LNCAP (cell line): ENCODE data around the gene TTLL11.

Experiments used
- TF ChIP-seq, protein P1 (sequence below): fragments of 450-650 bp; IDR thresholded peaks from 2 replicates; pipeline ENCODE4 v1.5.1; 2017; ENCODE audit warnings: mild to moderate bottlenecking

The TTLL11 gene

DNA sequence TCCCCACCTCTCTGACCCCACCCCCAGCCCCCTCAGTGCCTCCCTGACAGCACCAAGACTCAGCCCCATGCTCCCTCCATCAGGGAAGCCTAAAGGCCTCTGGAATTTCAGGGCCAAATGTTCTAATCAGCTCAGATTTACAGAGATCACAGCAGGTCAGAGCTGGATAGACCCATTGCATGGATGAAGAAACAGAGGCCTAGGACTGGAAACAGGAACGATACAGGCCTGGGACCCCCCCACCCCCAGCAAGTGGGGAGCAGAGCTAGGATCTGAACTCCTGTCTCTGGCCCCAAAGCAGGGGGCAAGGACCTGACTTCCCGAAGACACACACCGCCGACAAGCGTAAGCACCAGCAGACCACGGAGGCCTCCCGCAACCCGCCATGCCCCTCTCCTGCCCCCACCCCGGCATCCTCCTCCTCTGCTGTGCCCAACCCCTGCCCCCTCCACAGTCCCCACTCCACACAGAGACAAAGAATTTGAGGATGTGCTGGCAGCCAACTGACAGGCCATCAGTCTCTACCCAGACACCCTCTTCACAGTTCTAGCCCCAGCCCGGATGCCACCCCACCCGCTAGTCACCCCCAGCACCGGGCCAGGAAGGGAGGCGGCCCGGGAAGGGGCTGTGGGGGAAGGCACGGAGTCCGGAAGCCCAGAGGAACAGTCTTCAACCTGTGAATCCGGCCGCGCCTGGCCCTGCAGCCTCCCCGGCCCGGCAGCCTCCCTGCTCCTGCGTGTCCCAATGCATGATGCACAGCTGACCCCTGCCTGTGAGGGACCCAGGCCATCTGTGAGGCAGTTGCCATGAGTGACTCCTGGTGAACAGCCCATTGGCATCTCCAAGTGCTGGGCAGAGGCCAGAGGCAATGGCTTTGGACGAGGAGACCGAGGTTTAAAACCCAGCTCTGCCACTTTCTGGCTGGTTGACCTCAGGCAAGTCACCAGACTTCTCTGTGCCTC, 35.2 kb upstream of the TTLL11 start:
- TF ChIP-seq, protein P1, sequence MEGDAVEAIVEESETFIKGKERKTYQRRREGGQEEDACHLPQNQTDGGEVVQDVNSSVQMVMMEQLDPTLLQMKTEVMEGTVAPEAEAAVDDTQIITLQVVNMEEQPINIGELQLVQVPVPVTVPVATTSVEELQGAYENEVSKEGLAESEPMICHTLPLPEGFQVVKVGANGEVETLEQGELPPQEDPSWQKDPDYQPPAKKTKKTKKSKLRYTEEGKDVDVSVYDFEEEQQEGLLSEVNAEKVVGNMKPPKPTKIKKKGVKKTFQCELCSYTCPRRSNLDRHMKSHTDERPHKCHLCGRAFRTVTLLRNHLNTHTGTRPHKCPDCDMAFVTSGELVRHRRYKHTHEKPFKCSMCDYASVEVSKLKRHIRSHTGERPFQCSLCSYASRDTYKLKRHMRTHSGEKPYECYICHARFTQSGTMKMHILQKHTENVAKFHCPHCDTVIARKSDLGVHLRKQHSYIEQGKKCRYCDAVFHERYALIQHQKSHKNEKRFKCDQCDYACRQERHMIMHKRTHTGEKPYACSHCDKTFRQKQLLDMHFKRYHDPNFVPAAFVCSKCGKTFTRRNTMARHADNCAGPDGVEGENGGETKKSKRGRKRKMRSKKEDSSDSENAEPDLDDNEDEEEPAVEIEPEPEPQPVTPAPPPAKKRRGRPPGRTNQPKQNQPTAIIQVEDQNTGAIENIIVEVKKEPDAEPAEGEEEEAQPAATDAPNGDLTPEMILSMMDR = no peak

DNA sequence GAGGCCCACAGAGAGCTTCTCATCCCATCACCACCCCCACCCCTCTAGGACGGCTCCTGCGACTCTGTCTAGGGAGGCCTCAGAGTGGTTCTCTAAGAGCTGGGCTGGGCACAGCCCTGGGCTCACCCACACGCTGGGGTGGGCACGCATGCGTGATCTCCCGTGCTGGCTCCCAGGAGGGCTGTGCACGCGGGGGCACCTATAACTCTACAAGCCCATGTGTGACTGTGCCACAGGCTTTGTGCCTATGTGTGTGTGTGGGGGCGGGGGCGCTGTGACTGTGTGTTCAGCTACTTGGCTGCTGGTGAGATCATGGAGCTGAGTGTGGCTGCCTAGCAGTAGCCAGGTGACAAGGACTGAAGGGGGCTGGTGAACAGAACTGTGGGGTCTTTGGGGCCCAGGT, 34.3 kb upstream of the TTLL11 start:
- TF ChIP-seq, protein P1 = no peak

DNA sequence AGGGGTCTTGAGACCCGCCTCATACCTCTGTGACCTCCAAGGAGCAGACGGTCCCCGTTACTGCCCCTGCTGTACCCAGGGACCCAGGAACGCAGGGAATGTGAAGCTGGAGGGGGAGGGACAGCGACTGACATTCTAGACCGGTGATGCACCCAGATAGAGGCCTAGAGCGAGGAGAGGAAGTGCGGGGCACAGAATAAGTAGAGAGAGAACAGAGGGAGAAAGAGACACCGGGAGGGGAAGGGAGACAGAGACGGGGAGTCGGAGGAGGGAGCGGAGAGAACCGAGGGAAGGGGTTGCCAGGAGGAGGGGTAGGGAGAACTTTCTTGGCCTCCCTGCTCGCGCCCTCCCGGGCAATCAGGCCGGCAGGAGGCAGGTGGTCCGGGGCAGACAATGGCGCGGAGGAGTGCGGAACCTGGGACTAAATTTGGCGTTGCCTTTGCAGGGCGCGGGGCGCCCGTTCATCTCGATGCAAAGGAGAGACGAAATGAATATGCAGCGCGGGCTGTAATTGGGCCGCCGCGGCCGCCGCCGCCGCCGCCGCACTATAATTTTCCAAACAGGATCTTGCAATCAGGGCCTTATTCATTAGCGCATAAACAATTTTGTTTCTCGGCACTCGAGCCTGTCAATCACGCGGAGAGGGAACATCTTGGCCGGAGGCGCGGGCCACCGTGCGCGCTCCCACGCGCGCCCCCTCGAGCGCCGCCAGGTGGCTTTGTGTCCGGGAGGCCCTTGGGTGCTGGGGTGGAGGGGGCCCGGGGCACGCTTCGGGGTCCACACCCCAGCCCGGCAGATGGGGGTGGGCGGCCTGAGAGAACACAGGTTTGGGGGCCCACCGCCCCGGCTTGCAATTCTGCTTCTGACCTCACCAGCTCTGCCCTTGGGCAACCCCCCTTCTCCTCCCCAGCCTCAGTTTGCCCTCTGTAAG, 33.5 kb upstream of the TTLL11 start:
- TF ChIP-seq, protein P1 = no peak

DNA sequence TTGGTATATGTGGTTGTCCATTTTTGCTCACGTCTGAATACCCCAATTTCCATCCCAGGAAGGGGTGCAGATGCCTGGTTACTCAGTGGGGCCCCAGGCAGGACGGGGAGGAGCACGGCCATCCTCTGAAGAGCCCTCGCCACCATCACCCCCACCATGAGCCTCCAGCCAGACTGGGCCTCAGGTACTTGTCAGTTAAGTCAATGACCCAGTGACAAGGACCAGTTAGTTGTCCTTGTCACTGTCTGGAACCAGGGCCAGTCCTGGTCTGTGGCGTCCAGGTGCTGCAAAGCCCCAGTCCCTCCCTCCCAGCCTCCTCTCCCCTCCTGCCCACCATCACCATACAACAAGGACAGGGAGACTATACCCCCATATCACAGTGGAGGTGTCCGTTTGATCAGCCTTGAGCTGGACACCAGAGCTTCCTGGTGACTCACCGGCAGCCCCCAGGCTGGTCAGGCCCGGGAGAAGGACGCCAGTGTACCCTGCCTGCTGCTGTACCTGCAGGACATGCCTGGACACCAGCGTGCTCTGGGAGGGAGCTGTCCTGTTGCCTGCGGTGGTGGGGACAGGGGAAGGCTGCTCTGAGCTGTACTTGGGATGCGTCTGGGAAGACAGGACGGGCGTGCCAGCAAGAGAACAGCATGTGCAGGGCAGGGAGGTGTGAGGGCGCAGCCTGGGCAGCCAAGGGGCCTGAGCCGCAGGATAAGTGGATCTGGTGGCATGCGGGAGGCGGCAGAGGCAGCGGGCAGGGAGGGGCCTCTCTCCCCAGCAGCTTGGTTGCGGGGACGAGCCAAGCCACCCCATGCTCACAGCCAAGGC, 32.6 kb upstream of the TTLL11 start:
- TF ChIP-seq, protein P1 = no peak

DNA sequence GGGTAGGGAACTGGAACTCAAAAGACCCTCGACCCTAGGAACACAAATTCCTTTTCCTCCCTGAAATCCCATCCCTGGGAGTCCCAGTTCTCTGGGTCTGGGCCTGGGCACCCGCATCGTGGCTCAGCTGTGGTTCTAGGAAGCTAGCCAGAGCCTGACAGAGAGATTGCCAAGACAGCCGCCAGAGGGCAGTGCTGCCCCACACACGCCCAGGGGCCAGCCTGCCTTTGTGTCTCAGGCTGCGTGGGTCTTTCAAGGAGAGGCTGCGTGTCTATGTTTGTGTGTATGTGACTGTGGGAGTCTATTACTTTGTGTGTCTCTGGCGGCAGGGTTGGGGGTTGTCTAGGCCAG, 32.0 kb upstream of the TTLL11 start:
- TF ChIP-seq, protein P1 = peak; percentile 90

DNA sequence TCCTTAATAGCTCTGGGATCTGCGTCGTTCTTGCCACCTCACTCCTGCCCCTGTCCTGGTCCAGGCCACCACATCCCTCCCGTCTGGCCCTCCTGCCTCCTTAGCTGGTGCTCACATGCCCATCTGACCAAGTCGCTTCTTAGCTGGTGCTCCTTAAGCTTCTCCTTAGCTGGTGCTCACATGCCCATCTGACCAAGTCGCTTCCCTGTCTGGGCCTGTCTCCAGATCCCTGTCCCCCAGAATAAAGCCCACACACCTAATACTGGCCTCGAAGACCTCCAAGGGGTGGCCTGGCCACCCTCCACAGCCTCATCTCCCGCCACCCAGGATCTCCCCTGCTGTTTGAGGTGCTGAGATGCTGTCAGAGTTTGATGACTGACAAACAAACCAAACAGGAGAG, 31.4 kb upstream of the TTLL11 start:
- TF ChIP-seq, protein P1 = no peak

DNA sequence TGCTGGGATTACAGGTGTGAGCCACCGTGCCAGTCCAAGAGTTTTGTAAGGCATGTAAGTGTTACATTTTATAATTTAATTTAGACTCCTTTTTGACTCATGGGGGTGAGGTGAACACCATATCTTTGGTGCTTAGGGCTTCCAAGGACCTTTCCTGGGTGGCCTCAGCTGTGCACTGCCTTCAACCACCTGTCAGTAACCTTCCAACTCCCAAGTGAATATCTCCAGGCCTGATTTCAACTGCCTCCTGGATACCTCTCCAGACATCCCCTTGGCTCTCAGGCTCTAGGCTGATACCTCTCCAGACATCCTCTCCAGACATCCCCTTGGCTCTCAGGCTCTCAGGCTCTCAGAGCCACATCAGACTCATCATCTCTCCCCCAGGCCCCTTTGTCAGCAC, 30.9 kb upstream of the TTLL11 start:
- TF ChIP-seq, protein P1 = no peak
